Thyroid gland (tissue), 4 donors: ENCODE measurements around the gene GRIN2D. TPM values are rescaled to one million over a fixed set of nuclear protein-coding genes. Genes with fewer than 3 reads are reported as not detected.

Source experiments
- DNase-seq, 2 donors: peaks; one replicate each; pipeline ENCODE4 v3.0.0-alpha.2; 2019
- H3K27ac ChIP-seq, 3 donors: fragments of 200-600 bp; sonication (generic); 1 replicate in 2 of 3; 2 replicates in 1 of 3; pipeline ENCODE4 v1.5.1; 2016 to 2019; ENCODE audit warnings: mild to moderate bottlenecking in 1 of 3, moderate library complexity in 1 of 3
- H3K27me3 ChIP-seq: fragments of 200-600 bp; sonication (generic); one replicate; pipeline ENCODE4 v1.5.1; 2019
- H3K36me3 ChIP-seq, 2 donors: fragments of 200-600 bp; sonication (generic); one replicate each; pipeline ENCODE4 v1.5.1; 2016 to 2019
- H3K4me1 ChIP-seq, 2 donors: fragments of 200-600 bp; sonication (generic); one replicate each; pipeline ENCODE4 v1.5.1; 2017 to 2019
- H3K4me3 ChIP-seq, 3 donors: fragments of 200-600 bp; sonication (generic); replicated peaks in 1 of 3; 1 replicate in 2 of 3; 2 replicates in 1 of 3; pipeline ENCODE4 v1.5.1; 2016; ENCODE audit warnings: mild to moderate bottlenecking in 1 of 3
- H3K9me3 ChIP-seq: fragments of 200-600 bp; sonication (generic); one replicate; pipeline ENCODE4 v1.5.1; 2017
- POLR2A ChIP-seq, 2 donors: fragments of 450-650 bp; IDR thresholded peaks; one replicate each; pipeline ENCODE4 v1.6.1; 2017; ENCODE audit warnings: antibody characterized with exemption in 2 of 2, mild to moderate bottlenecking in 2 of 2, moderate library complexity in 1 of 2
- WGBS, 2 donors: methylation state at CpG; one replicate each; pipeline ENCODE4 v1.1.5; 2017; 5-methylcytosine and 5-hydroxymethylcytosine counted together
- intact Hi-C: fragments of 100-400 bp; cut with DNase I; formaldehyde crosslinking; loops from one replicate; pipeline ENCODE4 v1.15.1; 2023
- total RNA-seq, 4 donors: library from RNA; depleted of rRNA; stranded (reverse); fragments of >200 nt; gene quantifications; one replicate each; pipeline ENCODE4 v1.2.3, GENCODE V29; 2016
- TF ChIP-seq, protein P1 (sequence below), 6 experiments: fragments of 200-600 bp in 3 of 6; fragments of 450-650 bp in 3 of 6; sonication (generic) in 3 of 6; IDR thresholded peaks; one replicate each; pipeline ENCODE4 v1.5.1; 2016 to 2019; ENCODE audit warnings: antibody characterized with exemption in 6 of 6, mild to moderate bottlenecking in 2 of 6, inconsistent platforms in 1 of 6, moderate library complexity in 1 of 6

GRIN2D gene
- total RNA-seq, 4 donors from 2014 or later = 0.56 to 2.2 (median 0.84) TPM

DNA sequence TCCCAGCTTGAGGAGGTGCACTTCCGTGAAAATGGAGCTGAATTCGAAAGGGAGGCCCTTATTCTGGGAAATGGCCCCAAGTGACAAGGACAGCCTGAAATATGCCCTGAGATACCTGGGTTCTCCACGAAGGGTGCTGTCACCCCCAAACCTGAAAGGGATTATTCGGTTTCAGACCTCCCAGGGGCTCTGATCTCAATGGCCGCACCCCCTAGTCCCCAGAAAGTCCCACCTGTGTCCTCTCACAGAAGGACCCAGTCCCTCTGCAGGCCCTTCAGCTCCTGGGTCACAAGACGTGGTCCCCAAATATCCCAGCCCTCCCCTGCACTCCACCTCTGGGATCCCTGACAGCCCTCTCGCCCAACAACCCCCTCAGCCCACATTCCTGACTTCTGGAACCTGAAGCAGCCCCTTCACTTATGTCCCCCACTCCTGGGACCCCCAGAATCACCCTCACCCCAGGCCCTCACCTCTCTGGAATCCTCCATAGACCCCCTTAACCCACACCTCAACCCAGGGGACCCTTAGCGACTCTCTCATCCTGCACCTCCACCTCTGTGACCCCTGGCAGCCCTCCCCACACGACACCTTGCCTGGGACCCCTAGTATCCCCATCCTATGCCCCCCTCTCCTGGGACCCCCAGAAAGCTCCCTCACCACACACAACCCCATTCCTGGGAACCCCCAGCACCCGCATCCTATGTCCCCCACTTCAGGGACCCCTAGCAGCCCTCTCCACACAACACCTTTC, 28.7 kb upstream of the GRIN2D start:
- 66 to 77% methylated on average over 9 to 10 of the region's 10 CpGs for WGBS, 2 donors
- H3K4me1 ChIP-seq = peaks cover 4 to 9% of the 10 kb centered on the region in 2 donors
- H3K9me3 ChIP-seq = no peaks in the 10 kb centered on the region
- peak in 1 of 2 donors; percentile 12 for DNase-seq
- H3K4me3 ChIP-seq = peak overlapping the region in 1 of 3 donors; percentile 6
- H3K27me3 ChIP-seq = no peaks in the 10 kb centered on the region
- intact Hi-C loops = no loop called here
- TF ChIP-seq, protein P1, sequence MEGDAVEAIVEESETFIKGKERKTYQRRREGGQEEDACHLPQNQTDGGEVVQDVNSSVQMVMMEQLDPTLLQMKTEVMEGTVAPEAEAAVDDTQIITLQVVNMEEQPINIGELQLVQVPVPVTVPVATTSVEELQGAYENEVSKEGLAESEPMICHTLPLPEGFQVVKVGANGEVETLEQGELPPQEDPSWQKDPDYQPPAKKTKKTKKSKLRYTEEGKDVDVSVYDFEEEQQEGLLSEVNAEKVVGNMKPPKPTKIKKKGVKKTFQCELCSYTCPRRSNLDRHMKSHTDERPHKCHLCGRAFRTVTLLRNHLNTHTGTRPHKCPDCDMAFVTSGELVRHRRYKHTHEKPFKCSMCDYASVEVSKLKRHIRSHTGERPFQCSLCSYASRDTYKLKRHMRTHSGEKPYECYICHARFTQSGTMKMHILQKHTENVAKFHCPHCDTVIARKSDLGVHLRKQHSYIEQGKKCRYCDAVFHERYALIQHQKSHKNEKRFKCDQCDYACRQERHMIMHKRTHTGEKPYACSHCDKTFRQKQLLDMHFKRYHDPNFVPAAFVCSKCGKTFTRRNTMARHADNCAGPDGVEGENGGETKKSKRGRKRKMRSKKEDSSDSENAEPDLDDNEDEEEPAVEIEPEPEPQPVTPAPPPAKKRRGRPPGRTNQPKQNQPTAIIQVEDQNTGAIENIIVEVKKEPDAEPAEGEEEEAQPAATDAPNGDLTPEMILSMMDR (IDR thresholded peaks at IDR 0.05) = no peak
- no peak for TF ChIP-seq POLR2A (IDR thresholded peaks at IDR 0.05)
- no peaks in the 10 kb centered on the region for H3K36me3 ChIP-seq
- H3K27ac ChIP-seq = peak overlapping the region; percentile 34 to 96 (median 94)

DNA sequence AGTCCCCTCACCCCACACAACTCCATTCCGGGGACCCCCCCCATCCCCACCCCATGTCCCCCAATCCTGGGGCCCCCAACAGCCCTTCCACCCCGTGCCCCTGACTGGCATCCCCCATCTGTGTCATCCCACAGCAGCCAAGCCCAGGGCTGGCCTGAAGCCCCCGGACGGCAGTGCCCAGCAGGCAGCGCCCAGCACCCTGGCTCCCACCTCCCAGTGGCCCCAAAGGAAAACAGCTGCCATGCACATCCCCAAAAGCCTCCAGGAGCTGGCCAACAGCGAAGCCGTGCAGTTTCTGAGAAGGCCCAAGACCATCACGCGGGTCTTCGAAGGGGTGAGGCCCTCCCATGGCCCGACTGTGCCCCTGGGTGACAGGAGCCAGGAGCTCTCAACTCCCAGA, 27.9 kb upstream of the GRIN2D start:
- H3K27me3 ChIP-seq = no peaks in the 10 kb centered on the region

DNA sequence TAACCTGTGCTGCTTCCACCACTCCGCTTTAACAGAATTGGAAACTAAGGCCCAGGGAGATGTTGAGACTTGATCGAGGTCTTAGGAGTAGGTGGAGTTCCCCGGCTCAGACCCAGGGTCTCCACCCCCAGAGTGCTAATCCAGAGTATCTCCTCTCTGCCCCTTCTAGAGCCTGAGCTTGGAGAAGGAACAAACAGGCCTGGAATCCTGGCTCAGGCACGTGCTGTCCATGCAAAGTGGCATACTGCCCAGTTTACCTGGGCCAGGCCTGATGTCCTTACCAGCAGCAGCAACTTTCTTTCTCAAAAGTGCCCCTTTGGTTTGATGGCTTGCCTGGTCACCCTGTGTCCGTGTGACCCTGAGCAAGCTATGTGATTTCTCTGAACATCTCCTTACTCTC, 25.6 kb upstream of the GRIN2D start:
- Histone ChIP-seq H3K27ac (peak overlapping the region in 1 of 3 donors; percentile 9), H3K4me3 (no peak overlapping the region), H3K4me1 (peaks cover 4 to 9% of the 10 kb centered on the region in 2 donors), H3K36me3 (no peaks in the 10 kb centered on the region), H3K27me3 (no peaks in the 10 kb centered on the region), H3K9me3 (no peaks in the 10 kb centered on the region)
- peak; percentile 72 to 74 for DNase-seq
- TF ChIP-seq, protein P1 (IDR thresholded peaks at IDR 0.05) = no peak
- intact Hi-C loops = no loop called here
- 58 to 71% methylated on average over 3 to 5 of the region's 5 CpGs for WGBS, 2 donors

More for the DNA sequence above, 27.9 kb upstream of the GRIN2D start:
- TF ChIP-seq, protein P1 (IDR thresholded peaks at IDR 0.05) = no peak
- no peak for TF ChIP-seq POLR2A (IDR thresholded peaks at IDR 0.05)
- Histone ChIP-seq H3K9me3 (no peaks in the 10 kb centered on the region), H3K36me3 (no peaks in the 10 kb centered on the region), H3K4me1 (peaks cover 4 to 9% of the 10 kb centered on the region in 2 donors), H3K27ac (no peak overlapping the region), H3K4me3 (no peak overlapping the region)
- intact Hi-C loops = no loop called here
- WGBS, 2 donors = 92 to 94% methylated on average over 9 to 11 of the region's 11 CpGs
- DNase-seq = no peak

DNA sequence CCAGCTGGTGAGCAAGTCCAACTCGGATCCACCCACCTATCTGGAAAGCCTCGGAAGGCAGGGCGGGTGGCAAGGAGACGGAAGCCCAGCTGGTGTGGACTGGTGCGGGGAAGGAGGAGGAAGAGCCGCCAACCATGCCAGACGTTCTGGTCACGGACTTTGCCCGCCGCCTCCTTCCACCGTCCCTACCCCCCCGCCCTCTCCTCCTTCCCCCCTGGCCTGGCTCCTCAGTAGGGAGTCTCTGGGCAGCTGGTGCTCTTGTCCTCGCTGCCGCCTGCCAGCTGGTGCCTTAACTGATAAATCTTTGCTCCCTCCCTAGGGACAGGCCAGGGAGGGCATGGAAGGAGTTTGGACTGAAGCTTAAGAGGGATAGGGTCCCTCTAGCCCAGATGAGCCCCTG, 24.5 kb upstream of the GRIN2D start:
- WGBS, 2 donors = 85 to 87% methylated on average over 10 to 13 of the region's 14 CpGs
- Histone ChIP-seq H3K4me1 (peaks cover 0 to 4% of the 10 kb centered on the region in 2 donors), H3K4me3 (no peak overlapping the region), H3K27me3 (no peaks in the 10 kb centered on the region), H3K36me3 (no peaks in the 10 kb centered on the region), H3K27ac (no peak overlapping the region), H3K9me3 (no peaks in the 10 kb centered on the region)
- peak in 1 of 2 donors; percentile 19 for DNase-seq
- intact Hi-C loops = no loop called here
- TF ChIP-seq, protein P1 (IDR thresholded peaks at IDR 0.05) = no peak
- no peak for TF ChIP-seq POLR2A (IDR thresholded peaks at IDR 0.05)

DNA sequence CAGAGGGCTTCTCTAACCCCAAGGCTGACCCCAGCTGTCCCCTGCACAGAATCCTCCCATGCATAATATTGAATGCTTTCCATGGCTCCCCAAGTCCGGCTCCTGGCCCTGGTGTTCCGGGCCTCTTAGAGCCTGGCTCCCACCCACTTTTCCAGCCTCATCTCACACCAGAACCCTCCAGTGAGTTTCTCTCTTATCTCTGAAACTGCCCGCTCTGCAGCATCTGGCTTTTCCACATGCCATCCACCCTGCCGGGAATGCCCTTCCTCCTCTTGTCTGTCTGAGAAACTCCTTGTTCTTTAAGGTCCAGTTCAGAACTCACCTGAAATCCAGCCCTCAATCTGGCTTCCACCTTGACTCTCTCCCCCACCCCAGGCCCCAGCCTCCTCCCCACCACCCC, 22.5 kb upstream of the GRIN2D start:
- H3K4me3 ChIP-seq = no peak overlapping the region
- no peak for DNase-seq
- no peaks in the 10 kb centered on the region for H3K4me1 ChIP-seq
- no peaks in the 10 kb centered on the region for H3K9me3 ChIP-seq
- no peak overlapping the region for H3K27ac ChIP-seq
- WGBS, 2 donors = 81 to 82% methylated on average over 4 of the region's 4 CpGs
- no peaks in the 10 kb centered on the region for H3K27me3 ChIP-seq
- no peaks in the 10 kb centered on the region for H3K36me3 ChIP-seq
- TF ChIP-seq POLR2A (IDR thresholded peaks at IDR 0.05) = no peak
- TF ChIP-seq, protein P1 (IDR thresholded peaks at IDR 0.05) = no peak
- intact Hi-C loops = no loop called here
